ENCODE results near the gene CYB5A.

The CYB5A gene

DNA sequence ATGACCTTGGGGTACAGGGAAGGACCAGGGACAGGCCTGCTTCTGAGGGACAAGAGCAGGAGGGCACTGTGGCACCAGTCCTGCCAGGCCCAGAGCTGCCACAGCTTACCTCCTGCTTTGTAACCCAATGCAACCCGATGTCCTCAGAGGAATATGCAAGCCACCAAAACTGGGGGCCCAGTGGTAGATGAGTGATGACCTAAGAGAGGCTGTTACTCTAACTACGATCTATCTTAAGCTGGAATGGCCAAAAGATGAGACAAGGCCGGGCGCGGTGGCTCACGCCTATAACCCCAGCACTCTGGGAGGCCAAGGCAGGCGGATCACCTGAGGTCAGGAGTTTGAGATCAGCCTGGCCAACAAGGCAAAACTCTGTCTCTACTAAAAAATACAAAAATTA is 12.8 kb downstream of the CYB5A start:
- Histone ChIP-seq H3K9me3 (no peaks in the 10 kb centered on the region), H3K27me3 (ENCODE audit: low read depth) (no peaks in the 10 kb centered on the region), H3K36me3 (replicated peaks) (no peaks in the 10 kb centered on the region), H3K4me3 (no peak overlapping the region), H3K4me1 (no peaks in the 10 kb centered on the region)
- in situ Hi-C loops (cut with MboI; ENCODE audit: low sequenced_read_pairs), result no loop called here
- DNase-seq (ENCODE audit: low spot score in 2 of 2), result no peak

DNA sequence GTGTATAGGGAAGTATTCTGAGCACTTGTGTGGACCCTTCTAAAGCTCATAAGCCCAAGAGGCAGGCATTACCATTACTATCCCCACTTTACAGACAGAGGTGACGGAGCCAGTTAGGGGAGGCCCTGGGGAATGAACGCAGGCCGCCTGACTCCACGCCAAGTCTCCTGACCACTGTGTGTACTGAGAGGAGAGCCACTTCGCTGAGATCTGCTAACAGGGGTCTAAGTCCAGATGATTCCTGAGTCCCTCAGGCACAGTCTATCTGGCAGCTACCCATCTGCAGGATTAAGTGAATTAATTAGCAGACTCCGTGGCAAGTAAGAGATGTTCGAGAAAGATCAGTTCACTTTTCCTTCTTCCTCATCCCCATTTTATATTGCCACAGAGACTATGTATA is 13.7 kb downstream of the CYB5A start:
- Histone ChIP-seq H3K4me3 (no peak overlapping the region), H3K4me1 (no peaks in the 10 kb centered on the region), H3K9me3 (no peaks in the 10 kb centered on the region), H3K27me3 (ENCODE audit: low read depth) (no peaks in the 10 kb centered on the region), H3K36me3 (replicated peaks) (no peaks in the 10 kb centered on the region)
- in situ Hi-C loops (cut with MboI; ENCODE audit: low sequenced_read_pairs), result no loop called here
- no peak for DNase-seq (ENCODE audit: low spot score in 2 of 2)

DNA sequence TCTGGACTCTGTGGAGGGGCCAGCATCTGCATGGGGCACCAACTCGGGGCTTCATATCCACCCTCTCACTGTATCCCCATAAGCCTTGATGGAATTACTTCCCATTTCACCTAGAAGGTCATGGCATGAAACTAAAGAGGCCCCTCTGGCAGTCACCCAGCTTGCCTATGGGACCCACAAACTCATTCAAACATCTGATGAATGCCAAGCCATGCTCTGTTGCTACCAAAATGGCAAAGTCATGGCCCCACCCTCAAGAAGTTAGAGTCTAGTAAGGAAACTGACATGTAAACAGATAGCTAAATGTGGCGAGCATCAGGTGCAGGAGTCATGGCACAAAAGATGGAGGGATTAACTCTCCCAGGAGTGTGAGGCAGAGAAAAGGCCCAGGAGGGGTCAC is 14.5 kb downstream of the CYB5A start:
- Histone ChIP-seq H3K9me3 (no peaks in the 10 kb centered on the region), H3K4me1 (no peaks in the 10 kb centered on the region), H3K27me3 (ENCODE audit: low read depth) (no peaks in the 10 kb centered on the region), H3K4me3 (no peak overlapping the region), H3K36me3 (replicated peaks) (no peaks in the 10 kb centered on the region)
- in situ Hi-C loops (cut with MboI; ENCODE audit: low sequenced_read_pairs), result no loop called here
- no peak for DNase-seq (ENCODE audit: low spot score in 2 of 2)

DNA sequence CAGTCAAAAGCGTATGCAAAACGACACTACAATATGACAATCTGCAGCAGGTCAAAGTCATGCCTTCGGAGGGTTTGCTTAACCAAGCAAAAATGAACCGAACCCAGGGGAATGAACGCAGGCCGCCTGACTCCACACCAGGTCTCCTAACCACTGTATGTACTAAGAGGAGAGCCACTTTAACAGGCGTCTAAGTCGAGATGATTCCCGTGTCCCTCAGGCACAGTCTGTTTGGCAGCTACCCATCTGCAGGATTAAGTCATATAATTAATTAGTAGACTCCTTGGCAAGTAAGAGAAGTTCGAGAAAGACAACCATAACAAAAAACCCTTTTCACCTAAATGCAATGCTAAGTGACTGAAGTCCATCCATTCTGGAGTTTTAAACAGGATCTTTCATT is 15.2 kb downstream of the CYB5A start:
- Histone ChIP-seq H3K4me1 (no peaks in the 10 kb centered on the region), H3K4me3 (no peak overlapping the region), H3K36me3 (replicated peaks) (no peaks in the 10 kb centered on the region), H3K9me3 (no peaks in the 10 kb centered on the region), H3K27me3 (ENCODE audit: low read depth) (no peaks in the 10 kb centered on the region)
- DNase-seq (ENCODE audit: low spot score in 2 of 2), result no peak
- in situ Hi-C loops (cut with MboI; ENCODE audit: low sequenced_read_pairs), result no loop called here

DNA sequence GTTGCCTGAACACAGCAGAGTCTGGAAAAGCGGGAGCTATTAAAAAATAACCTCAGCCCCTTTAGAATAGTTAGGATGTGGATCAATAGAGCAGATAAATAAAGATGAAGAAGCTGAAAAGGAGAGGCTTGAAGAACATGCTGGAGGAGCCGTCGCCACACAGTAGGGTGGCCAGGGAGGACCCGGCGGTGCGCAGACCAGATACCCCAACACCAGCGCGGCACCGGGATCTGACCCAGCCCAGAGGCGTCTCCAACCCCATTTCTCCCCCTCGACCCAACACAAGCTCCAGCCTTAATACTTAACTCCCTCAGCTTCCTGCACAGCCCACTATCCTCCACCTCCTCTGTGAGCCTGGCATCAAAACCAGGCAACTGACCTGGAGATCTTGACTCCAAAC is 16.0 kb downstream of the CYB5A start:
- Histone ChIP-seq H3K4me3 (no peak overlapping the region), H3K4me1 (no peaks in the 10 kb centered on the region), H3K9me3 (no peaks in the 10 kb centered on the region), H3K27me3 (ENCODE audit: low read depth) (no peaks in the 10 kb centered on the region), H3K36me3 (replicated peaks) (no peaks in the 10 kb centered on the region)
- no peak for DNase-seq (ENCODE audit: low spot score in 2 of 2)
- in situ Hi-C loops (cut with MboI; ENCODE audit: low sequenced_read_pairs), result no loop called here

DNA sequence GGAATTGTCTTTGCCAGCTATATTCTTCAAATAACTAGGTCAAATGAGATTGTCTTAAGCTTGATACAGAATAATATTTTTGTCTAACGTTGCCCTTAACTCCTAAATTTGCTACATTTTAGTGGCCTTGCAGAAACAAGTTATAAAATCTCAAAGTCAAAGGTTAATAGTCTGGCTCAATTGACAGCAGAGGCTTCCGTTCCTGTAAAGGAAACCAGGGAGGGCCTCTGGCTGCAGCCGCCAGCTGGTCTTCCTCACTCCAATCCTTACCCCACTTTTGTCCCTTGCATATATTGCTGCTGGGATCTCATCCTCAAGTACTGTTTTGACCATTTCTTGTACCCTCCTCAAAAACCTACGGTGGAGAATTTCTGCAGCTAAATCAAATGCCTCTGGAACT is 17.1 kb downstream of the CYB5A start:
- no peak for DNase-seq (ENCODE audit: low spot score in 2 of 2)
- no peak overlapping the region for H3K4me3 ChIP-seq
- H3K9me3 ChIP-seq, result no peaks in the 10 kb centered on the region
- H3K27me3 ChIP-seq (ENCODE audit: low read depth), result no peaks in the 10 kb centered on the region
- no peaks in the 10 kb centered on the region for H3K4me1 ChIP-seq
- H3K36me3 ChIP-seq (replicated peaks), result no peaks in the 10 kb centered on the region
- in situ Hi-C loops (cut with MboI; ENCODE audit: low sequenced_read_pairs), result no loop called here

DNA sequence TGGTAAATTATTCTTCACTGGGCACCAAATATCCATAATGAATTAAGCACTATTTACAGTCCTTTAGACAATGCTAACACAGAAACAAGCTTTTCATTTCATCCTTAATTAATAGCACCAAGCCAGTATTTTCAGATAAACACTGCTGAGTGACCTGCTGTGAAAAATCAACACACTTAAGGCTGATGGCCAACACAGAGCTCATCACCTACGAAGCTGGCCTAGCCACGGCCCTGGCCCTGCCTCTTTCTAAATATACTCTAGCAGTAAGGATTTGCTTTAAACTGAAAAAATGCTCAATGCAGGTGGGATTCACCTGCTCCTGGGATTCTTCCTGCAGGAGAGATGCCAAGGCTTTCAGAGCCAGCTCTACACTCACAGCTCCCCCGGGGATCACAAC is 18.4 kb downstream of the CYB5A start:
- no peak overlapping the region for H3K4me3 ChIP-seq
- DNase-seq (ENCODE audit: low spot score in 2 of 2), result no peak
- no peaks in the 10 kb centered on the region for H3K9me3 ChIP-seq
- in situ Hi-C loops (cut with MboI; ENCODE audit: low sequenced_read_pairs), result no loop called here
- H3K4me1 ChIP-seq, result no peaks in the 10 kb centered on the region
- H3K36me3 ChIP-seq (replicated peaks), result no peaks in the 10 kb centered on the region
- no peaks in the 10 kb centered on the region for H3K27me3 ChIP-seq (ENCODE audit: low read depth)

DNA sequence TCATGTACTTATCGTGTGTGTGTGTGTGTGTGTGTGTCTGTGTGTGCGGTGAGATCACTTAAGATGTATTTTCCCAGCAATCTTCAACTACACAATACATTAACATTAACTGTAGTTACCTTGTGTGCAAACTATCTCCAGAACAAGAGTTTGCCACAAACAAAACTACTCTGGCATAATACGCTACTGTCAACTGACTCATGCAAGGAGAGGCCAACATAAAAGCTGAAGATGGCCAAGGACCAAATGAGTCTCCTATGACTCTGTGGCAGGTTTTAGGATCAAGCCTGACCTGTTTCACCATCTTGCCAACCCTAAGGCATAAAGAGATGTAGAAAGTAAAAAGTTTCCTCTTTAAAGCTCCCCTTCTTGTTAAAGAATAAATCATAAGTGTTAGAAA is 20.1 kb downstream of the CYB5A start:
- in situ Hi-C loops (cut with MboI; ENCODE audit: low sequenced_read_pairs), result no loop called here
- Histone ChIP-seq H3K36me3 (replicated peaks) (no peaks in the 10 kb centered on the region), H3K9me3 (no peaks in the 10 kb centered on the region), H3K4me3 (no peak overlapping the region), H3K4me1 (no peaks in the 10 kb centered on the region), H3K27me3 (ENCODE audit: low read depth) (no peaks in the 10 kb centered on the region)
- DNase-seq (ENCODE audit: low spot score in 2 of 2), result no peak

DNA sequence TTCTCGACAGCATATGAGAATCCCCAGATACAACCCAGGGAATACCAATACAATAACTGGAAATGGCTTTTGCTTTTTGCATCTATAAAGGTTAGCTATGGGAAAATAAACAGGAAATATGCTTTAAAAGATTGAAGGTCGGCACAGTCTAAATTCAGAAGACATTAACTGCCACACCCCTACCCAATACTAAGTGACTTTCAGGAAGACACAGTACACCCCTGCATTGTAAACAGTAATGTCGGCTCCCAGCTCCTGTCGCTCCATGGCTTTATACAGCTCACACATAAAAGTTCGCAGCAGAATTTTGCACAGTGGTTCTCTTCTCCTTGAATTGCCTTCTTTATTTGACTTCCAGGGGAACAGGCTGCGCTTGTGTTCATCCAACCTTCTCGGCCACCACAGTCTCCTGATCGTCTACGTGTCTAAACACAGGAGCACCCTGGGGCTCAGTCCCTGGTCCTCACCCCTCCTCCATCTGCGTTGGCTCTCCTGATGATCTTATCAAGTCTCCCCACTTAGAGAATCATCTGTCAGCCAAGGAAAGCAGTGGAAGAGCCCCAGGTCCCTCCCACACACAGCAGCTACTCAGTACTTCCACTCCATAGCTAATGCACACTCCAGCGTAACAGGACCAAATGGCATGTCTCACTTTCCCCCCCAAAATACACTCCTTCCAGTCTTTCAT is 22.7 kb downstream of the CYB5A start:
- Histone ChIP-seq H3K9me3 (no peaks in the 10 kb centered on the region), H3K4me3 (no peak overlapping the region), H3K36me3 (replicated peaks) (no peaks in the 10 kb centered on the region), H3K4me1 (no peaks in the 10 kb centered on the region), H3K27me3 (ENCODE audit: low read depth) (no peaks in the 10 kb centered on the region)
- in situ Hi-C loops (cut with MboI; ENCODE audit: low sequenced_read_pairs), result no loop called here
- no peak for DNase-seq (ENCODE audit: low spot score in 2 of 2)

DNA sequence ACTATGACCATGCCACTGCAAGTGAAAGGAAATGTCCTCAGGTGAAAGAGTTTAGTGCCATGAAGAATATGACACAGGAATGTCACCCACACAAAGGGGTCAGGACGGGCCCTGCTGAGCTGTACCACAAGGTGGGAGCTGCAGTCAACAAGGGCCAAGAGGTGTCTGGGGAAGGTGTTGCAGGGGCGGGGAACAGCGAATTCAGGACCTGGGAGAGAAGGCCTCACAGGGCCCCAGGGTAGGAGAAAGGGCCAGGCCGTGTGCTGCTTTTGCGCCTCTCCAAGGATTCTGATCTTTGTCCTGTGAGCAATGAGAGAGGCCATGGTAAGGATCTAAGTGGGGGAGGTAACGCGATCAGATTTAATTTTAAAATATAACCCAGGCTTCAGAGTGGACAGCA is 23.6 kb downstream of the CYB5A start:
- H3K4me1 ChIP-seq, result no peaks in the 10 kb centered on the region
- H3K9me3 ChIP-seq, result no peaks in the 10 kb centered on the region
- DNase-seq (ENCODE audit: low spot score in 2 of 2), result no peak
- H3K27me3 ChIP-seq (ENCODE audit: low read depth), result no peaks in the 10 kb centered on the region
- in situ Hi-C loops (cut with MboI; ENCODE audit: low sequenced_read_pairs), result no loop called here
- H3K4me3 ChIP-seq, result no peak overlapping the region
- H3K36me3 ChIP-seq (replicated peaks), result no peaks in the 10 kb centered on the region

DNA sequence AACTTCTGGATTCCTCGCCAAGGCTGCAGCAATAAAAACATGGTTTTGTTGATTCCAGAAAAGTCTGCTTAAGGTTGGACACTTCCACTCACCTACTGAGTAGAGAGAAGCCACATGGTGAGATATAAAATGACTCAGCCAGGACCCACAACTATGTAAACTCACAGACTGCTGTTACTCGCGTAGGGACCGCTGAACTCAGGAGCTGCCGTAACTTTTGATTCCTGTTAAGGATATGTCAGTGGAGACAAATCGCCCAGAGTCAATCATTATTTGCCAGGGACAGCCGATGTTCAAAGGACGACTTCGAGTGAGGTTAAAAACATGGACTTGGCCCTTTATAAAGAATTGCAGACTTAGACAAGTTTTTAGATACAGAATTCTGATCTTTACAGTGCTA is 25.6 kb downstream of the CYB5A start:
- Histone ChIP-seq H3K4me1 (no peaks in the 10 kb centered on the region), H3K9me3 (no peaks in the 10 kb centered on the region), H3K27me3 (ENCODE audit: low read depth) (no peaks in the 10 kb centered on the region), H3K4me3 (no peak overlapping the region), H3K36me3 (replicated peaks) (no peaks in the 10 kb centered on the region)
- DNase-seq (ENCODE audit: low spot score in 2 of 2), result no peak
- in situ Hi-C loops (cut with MboI; ENCODE audit: low sequenced_read_pairs), result no loop called here

DNA sequence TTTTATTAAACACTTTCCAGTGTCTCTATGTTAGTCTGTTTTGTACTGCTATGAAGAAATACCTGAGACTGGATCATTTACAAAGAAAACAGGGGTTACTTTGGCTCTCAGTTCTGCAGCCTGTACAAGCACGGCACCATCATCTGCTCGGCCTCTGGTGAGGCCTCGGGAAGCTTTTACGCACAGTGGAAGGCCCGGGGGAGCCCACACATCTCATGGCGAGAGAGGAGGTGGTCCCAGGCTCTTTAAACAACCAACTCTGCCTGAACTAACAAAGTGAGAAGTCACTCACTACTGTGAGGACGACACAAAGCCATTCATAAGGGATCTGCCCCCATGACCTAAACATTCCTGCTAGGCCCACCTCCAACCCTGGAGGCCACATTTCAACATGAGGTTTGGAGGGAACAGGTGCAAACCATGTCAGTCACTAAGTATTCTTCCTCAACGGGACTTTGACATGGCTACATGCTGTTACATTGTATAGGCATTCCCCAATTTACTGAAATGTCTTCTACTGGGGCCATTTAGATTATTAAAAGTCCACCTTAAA is 26.1 kb downstream of the CYB5A start:
- no peaks in the 10 kb centered on the region for H3K36me3 ChIP-seq (replicated peaks)
- no peak for DNase-seq (ENCODE audit: low spot score in 2 of 2)
- H3K9me3 ChIP-seq, result no peaks in the 10 kb centered on the region
- no peaks in the 10 kb centered on the region for H3K27me3 ChIP-seq (ENCODE audit: low read depth)
- H3K4me1 ChIP-seq, result no peaks in the 10 kb centered on the region
- in situ Hi-C loops (cut with MboI; ENCODE audit: low sequenced_read_pairs), result no loop called here
- H3K4me3 ChIP-seq, result no peak overlapping the region

DNA sequence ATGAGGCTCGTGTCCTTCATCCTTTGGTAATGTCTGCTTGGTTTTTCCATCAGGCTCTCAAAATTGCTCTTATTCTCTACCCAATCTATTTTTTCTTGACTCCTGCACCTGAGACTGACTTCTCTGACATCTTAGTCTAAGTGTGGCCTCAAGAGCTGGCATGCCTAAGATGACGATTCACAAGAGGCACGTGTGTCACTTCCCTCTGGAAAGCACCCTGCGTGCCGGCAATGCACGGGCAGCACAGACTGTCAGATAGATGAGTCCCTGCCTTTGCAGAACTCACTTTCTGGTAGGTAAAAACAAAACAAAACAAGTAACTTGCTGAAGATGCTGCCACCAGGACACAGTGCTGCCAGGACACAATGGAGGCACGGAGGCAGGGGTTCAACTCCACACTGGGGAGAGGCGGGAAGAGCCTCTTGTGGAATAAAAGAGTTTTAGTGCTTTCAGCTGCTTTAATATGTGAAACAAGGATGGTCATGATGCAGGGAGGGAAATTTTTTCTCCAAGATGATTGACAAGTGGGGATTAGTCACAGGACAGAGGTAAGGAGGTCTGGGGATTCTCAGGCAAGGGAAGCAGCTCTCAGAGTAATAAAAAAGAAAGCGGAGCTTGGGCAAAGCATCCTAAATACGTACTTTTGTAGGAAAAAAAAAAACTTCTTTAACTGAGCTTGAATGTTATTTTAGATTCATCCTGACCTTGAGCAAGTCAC is 27.3 kb downstream of the CYB5A start:
- Histone ChIP-seq H3K36me3 (replicated peaks) (no peaks in the 10 kb centered on the region), H3K27me3 (ENCODE audit: low read depth) (no peaks in the 10 kb centered on the region), H3K4me1 (no peaks in the 10 kb centered on the region), H3K4me3 (no peak overlapping the region), H3K9me3 (no peaks in the 10 kb centered on the region)
- DNase-seq (ENCODE audit: low spot score in 2 of 2), result no peak
- in situ Hi-C loops (cut with MboI; ENCODE audit: low sequenced_read_pairs), result no loop called here

DNA sequence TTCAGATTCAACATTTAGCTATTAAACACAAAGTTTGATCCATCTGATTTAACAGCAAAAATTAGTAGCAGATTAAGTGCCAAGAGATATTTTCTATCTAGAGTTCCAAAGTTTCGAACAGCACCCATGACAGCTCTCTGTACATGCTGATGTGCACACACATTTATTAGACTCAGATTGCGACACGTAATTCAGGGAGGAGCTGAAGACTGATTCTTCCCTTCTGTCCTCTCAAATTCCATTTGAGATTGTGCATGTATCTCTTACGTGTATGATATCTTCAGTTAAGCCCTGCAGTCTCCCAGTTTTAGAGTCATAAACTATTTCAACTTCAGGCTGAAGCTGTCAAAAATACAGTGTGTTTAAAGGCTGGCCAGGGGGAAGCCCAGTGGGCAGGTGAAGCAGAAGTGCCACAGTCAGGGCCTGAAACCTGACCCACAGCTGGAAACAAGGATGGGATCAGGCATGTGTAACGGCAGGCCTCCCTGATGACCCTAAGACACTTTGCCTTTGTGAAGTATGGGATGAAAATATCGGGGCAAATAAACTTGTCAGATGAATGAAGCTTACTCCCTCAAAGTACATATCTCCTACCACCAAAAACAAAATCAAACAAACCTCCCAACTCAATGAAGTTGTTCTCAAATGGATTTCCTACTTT is 30.6 kb downstream of the CYB5A start:
- Histone ChIP-seq H3K4me1 (no peaks in the 10 kb centered on the region), H3K4me3 (no peak overlapping the region), H3K9me3 (no peaks in the 10 kb centered on the region), H3K27me3 (ENCODE audit: low read depth) (no peaks in the 10 kb centered on the region), H3K36me3 (replicated peaks) (no peaks in the 10 kb centered on the region)
- no peak for DNase-seq (ENCODE audit: low spot score in 2 of 2)
- in situ Hi-C loops (cut with MboI; ENCODE audit: low sequenced_read_pairs), result no loop called here
